Measurements from ENCODE around the gene RAMACL.

GRCh38 chr6:166541876-166542579 is 44.5 kb downstream of the RAMACL start:
- no peak for TF ChIP-seq CTCF (conservative IDR thresholded peaks at IDR 0.05)
- TF ChIP-seq ZFX (IDR thresholded peaks at IDR 0.05), result no peak

All from C4-2B (cell line).